GM19351 (cell line): ENCODE measurements around the gene POLR3H.
A peak's percentile ranks its signal among the peaks of the same experiment; 100 is the strongest.
"Not testable (repeated sequence)": the region's sequence is repeated elsewhere in the genome, so short reads cannot be mapped to it uniquely, and the experiment has no call there.

Experiments
- ATAC-seq: cut with Tn5 transposase; IDR thresholded peaks from one replicate; pipeline ENCODE4 v1.9.1; 2021; ENCODE audit warnings: mild to moderate bottlenecking, moderate library complexity; ENCODE audit not compliant: unreplicated experiment

POLR3H gene, protein sequence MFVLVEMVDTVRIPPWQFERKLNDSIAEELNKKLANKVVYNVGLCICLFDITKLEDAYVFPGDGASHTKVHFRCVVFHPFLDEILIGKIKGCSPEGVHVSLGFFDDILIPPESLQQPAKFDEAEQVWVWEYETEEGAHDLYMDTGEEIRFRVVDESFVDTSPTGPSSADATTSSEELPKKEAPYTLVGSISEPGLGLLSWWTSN

DNA sequence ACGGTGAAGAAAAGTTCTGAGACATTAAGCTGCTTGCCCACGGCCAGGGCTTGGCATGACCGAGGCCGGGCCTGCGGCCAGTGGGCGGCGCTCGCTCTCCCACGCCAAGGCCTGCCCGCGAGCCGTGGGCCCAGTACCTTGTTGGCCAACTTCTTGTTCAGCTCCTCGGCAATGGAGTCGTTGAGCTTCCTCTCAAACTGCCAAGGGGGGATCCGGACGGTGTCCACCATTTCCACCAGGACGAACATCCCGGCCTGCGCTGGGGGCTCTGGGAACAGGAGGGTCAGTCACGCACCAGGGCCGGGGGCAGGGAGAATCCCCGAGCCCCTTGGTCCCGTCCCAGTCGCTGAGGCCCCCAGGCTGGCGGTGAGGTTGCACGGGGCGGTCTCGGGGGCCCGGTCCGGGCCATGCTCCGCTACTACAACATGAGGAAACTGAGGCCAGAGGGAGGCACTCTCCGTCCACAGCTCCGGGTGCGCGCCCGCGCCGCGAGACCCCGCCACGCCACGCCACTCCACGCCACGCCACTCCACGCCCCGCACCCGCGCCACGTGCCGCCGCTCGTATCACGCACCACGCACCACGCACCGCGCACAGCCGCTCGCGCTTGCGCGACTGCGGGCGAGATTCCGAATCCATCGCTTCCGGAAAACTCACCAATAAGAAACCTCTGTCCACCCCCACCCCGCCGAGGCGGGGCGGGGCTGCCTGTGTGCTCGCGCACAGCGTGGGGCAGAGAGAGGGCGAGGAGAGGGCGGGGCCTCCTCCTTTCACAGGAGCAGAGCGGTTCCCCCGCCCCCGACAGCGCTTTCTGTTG, at the start of gene POLR3H:
Gene POLR3H (minus strand): TSS at position 617 of the 817 bp plus-strand sequence. CDS start 369 bp downstream, at position 248.
- ATAC-seq: peak; percentile 92

DNA sequence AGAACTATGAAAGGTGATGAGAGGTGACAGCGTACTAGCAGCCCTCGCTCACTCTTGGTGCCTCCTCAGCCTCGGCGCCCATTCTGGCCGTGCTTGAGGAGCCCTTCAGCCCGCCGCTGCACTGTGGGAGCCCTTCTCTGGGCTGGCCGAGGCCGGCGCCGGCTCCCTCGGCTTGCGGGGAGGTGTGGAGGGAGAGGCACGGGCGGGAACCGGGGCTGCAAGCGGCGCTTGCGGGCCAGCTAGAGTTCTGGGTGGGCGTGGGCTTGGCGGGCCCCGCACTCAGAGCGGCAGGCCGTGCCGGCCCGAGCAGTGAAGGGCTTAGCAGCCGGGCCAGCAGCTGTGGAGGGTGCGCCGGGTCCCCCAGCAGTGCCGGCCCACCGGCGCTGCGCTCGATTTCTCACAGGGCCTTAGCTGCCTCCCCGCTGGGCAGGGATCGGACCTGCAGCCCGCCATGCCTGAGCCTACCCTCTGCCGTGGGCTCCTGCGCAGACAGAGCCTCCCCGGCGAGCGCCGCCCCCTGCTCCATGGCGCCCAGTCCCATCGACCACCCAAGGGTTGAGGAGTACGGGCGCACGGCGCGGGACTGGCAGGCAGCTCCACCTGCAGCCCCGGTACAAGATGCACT, 49.2 kb upstream of the POLR3H start:
- ATAC-seq: not testable (repeated sequence)

DNA sequence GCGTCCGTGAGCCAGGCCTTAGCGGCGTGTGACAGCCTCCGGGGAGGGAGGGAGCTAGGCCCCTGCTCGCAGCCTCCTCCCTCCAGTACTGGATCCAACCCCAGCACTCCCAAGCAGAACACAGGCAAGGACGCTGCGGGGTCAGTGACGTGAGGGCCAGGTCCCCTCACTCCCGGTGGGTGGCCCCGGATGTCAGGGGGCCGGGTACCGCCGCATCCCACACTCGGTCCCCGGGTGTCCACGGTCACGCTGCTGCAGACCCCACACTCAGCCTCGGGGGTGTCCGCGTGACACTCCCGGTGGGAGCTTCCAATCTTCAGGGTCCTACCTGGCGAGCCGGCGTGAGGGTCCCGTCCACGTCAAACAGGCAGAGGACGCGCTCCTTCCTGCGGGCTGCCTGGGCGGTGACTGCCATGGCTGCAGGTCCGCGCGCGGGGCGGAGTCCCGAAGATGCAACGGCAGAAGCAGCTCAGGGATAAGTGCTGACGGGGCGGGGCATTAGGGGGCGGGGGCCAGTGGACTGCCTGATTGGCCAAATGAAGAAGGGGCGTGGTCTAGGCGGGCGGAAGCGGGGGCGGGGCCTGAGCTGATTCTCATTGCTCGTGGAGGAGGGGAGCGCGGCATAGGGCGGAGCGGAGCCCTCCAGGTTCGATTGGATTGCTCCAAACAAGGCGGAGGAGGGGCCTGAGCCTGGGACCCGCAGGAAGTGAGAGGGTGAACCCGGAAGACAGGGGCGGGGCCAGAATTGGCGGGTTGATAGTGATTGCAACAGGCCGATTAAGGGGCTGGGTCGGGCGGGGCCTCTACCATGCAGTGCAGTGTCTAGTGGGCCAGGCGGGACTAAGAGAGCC, 45.3 kb upstream of the POLR3H start, which contains the start of gene PMM1:
Gene PMM1 (minus strand): TSS at position 450 of the 851 bp plus-strand sequence. CDS start 35 bp downstream, at position 415.
- peak; percentile 91 for ATAC-seq

DNA sequence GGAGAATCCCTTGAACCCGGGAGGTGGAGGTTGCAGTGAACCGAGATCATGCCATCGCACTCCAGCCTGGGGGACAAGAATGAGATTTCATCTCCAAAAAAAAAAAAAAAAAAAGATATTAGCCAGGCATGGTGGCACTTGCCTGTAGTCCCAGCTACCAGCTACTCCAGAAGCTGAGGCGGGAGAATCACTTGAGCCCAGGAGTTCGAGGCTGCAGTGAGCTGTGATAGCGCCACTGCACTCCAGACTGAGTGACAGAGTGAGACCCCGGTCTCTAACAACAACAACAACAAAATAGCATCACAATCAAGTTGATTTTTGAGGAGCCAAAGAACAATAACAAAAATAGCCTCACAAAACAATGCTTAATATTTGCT, 43.1 kb upstream of the POLR3H start:
- no peak for ATAC-seq

DNA sequence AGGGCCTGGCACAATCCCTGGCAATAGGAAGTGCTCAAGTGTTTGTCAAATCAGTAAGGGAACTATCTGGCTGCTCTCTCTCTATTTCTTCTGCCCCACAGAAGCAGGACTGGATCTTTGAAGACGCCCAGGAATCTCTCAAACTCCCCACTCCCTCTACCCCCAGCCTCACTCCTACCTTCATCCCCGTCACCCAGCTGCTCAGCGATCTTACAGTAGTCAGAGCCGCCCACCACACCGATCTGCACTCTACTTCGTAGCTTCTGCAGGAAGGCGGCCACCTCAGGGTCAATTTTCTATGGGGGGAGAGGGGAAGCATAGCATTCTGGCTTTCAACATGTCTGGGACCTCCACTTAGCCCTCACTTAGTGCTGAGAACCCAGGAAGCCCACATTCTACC, 41.6 kb upstream of the POLR3H start:
- ATAC-seq: no peak

DNA sequence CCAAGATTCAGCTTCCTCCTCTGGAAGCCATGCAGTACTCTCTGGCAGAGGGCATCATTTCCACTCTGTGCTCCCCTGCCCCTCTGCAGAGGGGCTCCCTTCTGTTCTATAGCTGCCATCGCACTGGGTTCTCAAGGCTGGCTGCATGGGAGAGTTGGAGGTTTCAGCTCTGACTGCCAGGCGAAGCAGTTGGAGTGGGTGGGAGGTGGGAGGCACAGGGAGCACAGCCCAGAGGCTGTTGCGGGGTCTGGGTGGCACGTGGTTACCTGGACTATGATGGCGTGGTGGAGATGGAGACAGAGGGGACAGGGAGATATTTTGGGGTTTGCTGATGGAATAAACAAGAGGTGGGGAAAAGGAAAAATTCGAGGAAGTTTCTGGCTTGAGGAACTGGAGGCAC, 40.6 kb upstream of the POLR3H start:
- no peak for ATAC-seq

DNA sequence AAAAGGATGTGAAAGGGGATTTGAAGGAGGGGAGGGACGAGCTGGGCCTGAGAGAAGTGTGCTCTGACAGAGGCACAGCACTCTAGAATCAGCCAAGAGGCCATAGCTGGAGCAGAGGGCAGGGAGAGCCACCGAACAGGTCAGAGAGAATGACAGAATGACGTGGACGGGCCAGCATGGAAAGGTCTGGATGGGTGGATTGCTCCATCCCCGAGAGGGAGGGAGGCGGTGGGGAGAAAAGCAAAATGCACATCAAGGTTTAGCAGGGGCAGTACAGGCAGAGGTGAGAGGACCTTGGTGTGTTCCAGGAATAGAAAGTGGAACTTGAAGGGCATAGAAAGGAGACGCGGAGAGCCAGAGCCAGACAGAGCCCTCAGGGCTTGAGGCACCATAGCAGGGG, 38.4 kb upstream of the POLR3H start:
- ATAC-seq: no peak

DNA sequence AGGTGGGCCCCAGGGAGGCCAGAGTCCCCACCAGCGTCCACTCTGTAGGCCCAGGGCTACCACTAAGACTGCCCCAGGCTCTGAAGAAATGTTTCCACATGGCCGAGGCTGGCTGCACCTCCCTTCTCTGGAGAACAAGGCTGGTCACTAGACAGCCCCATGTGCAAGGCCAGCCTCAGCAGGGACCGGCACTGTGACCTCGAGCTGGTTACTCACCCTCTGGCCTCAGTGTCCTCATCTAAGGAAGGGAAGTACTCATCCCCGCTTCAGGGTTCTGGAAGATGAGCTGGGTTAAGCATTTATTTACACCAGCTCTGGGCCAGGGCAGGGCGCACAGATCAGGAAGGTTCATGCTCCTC, 35.7 kb upstream of the POLR3H start:
- ATAC-seq: no peak

DNA sequence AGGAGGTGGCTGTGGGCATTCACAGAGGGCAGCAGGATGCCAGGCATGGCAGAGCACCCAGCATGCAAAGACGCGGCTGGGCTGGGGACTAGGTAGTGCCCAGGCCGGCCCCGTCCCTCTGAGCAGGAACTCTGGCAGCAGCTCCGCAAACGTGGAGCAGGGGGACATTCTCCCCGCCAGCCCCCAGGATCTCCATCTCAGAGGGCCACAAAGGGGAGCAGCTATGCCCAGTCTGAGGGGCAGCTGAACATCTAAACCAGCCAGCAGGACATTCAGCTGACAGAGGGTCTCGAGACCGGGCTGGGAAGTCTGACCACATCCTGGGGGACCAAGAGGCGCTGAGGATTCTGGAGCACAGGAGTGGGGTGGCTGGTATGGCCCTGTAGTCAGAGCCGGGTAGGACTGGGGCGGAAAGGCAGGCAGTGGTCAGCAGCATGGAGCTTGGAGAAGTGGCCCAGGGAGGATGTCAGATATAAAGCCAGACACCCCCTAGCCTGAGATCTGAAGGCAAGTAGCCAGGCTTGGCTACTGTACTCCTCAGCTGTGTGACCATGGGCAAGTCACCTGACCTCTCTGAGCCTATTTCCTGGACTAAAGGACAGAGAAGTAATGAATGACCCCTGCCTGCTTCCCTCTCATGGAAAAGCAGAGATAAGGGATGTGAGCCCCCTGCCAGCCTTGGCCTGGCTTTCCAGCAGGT, 35.2 kb upstream of the POLR3H start:
- ATAC-seq: no peak

DNA sequence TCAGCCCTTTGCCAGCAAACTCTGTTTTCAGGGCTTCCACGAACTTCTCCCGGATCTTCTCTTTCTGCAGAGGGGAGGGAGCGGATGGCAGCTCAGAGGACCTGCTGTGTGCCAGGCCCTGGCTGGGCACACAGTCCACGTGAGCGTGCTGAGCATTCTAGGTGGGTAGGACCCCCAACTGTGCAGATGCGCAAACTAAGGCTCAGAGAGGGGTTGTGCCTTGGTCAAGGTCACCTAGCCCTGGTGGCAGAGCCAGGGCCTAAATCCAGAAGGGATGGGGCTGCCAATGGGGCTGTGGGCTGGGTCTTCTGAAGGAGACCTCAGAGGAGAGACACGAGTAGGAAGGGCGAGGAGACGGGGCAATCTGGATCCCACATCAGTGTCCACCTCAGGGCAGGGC, 34.5 kb upstream of the POLR3H start:
- no peak for ATAC-seq

DNA sequence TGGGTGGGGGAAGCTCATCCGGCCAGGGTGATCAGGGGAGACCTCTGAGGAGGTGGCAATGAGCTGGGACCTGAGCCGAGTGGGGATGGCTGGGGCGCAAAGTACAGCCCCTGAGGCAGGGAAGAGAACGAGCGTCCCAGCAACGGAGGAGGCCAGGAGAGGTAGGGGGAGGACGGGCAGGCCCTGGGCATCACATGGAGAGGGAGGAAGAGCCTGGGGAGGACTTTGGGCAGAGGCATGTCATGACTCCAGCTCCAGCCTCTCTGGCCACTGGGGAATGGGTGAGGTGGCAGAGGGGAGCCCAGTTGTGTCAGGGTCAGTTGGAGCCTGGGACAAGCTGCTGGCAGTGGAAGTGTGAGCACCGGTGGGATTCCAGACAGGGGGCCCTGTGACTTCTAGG, 33.8 kb upstream of the POLR3H start:
- ATAC-seq: no peak

DNA sequence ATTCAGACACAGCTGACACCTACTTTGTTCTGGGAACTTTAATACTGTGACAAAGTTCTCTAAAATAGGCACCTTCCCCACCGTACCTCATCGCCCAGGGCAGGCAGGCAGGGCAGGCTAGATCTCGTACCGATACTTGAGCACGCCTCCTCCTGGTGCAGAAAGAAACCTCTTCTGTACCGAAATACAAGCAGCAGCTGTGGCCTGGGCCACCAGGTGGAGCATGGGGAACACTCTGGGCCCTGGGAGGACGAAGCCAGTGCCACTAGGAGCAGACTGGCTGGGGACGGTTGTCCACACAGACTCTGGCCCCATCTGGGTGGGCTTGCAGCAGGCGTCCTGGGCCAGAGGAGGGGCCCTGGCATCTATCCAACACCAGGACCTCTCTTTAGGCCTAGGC, 32.6 kb upstream of the POLR3H start:
- no peak for ATAC-seq

DNA sequence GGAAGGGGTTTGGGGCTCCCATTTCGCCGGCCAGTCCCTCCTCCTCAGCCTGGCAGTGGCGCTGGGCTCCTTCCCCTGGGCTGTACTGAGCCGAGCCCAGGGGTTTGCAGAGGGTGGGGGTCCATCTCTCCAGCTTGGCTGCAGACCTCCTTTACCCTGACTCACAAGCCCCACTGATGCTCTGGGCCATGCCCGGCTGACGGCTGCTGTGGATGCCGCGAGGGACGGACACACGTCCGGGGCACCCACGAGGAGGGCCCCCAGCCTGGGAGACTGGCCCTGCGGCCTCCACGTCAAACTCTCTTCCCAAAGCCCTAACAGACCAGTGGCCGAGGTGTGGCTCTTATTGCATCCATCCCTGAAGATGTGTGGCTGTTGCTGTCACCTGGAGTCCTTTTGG, 31.3 kb upstream of the POLR3H start:
- ATAC-seq: no peak

DNA sequence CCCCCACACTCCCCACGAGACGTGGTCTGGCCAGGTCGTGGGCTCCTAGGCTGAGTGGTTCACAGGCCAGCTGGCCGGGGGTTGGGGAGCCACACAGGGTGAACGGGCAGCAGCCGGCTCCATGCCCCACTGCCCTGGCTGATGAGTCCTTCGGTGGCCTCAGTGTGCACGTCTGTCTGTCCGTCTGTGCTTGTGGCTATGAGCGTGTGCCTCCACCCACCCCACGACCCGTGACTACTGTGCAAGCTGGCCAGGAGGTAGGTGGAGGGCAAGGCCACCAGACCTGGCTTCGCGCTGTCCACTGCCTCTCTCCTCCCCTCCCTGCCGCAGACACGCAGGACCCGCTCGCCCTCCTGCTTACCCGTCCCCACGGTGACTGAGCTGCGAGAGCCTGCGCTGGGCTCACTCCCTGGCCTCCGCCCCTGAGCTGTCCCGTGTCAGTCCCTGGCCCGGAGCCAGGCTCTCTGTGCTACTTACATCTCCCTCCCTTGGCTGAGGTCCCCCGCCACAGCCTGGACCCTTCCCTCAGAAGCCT, 30.6 kb upstream of the POLR3H start:
- ATAC-seq: no peak

DNA sequence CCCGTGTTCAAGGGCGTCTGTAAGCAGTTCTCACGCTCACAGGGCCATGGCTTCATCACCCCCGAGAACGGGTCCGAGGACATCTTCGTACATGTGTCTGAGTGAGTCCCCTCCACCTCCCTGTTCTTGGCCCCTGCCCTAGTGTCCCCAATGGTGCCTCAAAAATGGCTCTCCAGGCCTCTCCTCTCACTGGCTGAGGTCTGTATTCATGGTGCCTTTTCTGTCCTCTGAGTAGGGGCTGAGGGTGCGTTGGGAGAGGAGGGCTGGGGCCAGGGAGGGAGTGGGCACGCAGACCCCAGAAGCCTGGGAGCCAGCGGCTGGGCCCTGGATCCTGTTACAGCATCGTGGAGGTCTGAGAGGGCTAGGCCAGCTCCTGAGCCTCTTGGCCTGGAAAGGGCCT, 29.4 kb upstream of the POLR3H start:
- ATAC-seq: no peak

DNA sequence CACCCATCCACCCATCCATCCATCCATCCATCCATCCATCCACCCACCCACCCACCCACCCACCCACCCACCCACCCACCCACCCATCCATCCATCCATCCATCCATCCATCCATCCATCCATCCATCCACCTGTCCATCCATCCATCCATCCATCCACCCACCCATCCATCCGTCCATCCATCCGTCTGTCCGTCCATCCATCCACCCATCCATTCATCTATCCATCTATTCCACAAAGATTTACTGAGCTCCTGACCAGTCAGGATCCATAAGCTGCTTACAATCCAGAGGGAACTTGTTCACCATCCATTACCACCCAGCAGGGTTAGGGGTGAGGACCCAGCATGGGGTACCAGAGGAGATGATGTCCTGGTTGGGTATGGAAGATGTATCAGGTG, 28.0 kb upstream of the POLR3H start:
- ATAC-seq: not testable (repeated sequence)

DNA sequence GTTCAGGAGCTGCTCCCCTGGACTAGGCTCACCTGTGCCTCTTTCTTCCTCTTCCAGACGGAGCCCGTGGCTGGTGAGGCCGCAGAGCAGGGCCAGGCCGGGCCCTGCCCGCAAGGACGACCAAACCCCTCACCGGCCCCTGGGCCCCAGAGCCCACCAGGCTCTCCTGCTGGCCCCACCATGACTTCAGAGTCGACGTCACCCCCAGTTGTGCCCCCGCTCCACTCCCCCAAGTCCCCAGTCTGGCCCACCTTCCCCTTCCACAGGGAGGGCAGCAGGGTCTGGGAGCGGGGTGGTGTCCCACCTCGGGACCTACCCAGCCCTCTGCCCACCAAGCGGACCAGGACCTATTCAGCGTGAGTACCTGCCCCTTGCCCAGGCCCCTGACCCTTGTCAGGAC, 27.5 kb upstream of the POLR3H start:
- ATAC-seq: no peak

DNA sequence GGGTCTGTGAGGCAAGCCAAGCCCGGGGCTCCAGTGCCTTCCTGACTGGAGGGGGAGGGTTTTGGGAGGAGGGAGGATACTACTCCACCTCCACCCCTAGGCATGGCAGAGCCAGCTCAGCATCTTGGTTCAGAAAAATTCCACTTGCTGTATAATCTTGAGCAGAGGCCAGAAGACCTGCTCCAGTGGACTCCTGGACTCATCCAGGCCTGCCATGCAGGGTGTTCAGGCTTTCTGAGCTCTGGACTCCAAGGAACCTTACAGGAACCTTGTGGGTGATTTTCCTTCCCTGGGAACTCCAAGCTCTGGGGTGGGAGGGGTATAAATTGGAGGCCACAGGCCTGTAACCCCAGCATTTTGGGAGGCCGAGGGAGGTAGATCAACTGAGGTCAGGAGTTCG, 26.0 kb upstream of the POLR3H start:
- ATAC-seq: no peak

DNA sequence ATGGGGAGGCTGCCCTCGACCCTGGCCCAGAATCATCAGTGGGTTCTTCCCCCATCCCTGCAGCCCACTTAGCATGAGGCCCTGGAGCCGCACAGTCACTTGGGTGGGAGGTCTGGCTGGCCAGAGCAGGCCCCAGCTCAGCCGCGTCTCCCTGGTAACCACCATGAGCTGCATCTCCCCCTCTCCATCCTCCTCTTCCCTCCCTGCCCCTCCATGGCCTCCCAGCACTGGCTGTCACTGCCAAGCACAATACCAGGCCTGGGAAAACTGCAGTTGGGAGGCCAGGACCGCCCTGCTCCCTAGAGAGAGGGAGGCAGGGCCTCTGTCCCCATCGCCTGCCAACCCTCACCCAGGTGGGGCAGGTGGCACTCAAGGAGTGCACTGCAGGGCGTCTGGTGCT, 24.5 kb upstream of the POLR3H start:
- ATAC-seq: no peak

DNA sequence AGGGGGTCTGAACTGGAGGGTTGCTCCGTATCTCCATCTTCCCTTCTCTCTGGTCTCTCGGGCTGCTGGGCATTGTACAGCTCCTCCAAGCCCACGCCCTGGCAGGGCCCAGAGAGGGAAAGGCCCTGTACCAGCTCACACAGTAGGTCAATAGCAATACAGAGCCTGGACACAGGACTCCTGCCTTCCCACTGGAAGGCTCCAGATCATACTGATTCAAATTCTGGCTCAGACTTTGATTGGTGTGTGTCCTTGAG, 23.2 kb upstream of the POLR3H start:
- ATAC-seq: no peak
